Stimulated activated CD8-positive, alpha-beta memory T cell treated with anti-CD3 and anti-CD28 coated beads, Interleukin-7, amount 100 ng/mL, for 48 hours (primary cell): ENCODE data around the gene PMS2.
"Not testable (repeated sequence)": the region's sequence is repeated elsewhere in the genome, so short reads cannot be mapped to it uniquely, and the experiment has no call there.

Source experiments
- DNase-seq, 2 donors: peaks; one replicate each; pipeline ENCODE4 v3.0.0-alpha.2; 2020; ENCODE audit warnings: low read depth in 1 of 2; ENCODE audit errors: extremely low read depth in 1 of 2

The PMS2 gene

GRCh38 chr7:5924180-5924579 is 84.7 kb downstream of the PMS2 start:
- not testable (repeated sequence) for DNase-seq
